AG09309 (cell line): ENCODE results near the gene EPS15.

Experiments used
- DNase-seq: peaks from one replicate; pipeline ENCODE4 v3.0.0-alpha.2; 2010; ENCODE audit warnings: low read depth
- H3K4me3 ChIP-seq: 2 replicates; pipeline ENCODE4 v1.5.1; 2011; ENCODE audit warnings: mild to moderate bottlenecking, low read depth, low read length, moderate library complexity; ENCODE audit not compliant: control insufficient read depth
- TF ChIP-seq, protein P1 (sequence below): IDR thresholded peaks from 2 replicates; pipeline ENCODE4 v1.5.1; 2011; ENCODE audit warnings: mild to moderate bottlenecking, low read depth, low read length, inconsistent platforms; ENCODE audit not compliant: insufficient read depth, control insufficient read depth; ENCODE audit errors: missing control alignments

EPS15 gene

DNA sequence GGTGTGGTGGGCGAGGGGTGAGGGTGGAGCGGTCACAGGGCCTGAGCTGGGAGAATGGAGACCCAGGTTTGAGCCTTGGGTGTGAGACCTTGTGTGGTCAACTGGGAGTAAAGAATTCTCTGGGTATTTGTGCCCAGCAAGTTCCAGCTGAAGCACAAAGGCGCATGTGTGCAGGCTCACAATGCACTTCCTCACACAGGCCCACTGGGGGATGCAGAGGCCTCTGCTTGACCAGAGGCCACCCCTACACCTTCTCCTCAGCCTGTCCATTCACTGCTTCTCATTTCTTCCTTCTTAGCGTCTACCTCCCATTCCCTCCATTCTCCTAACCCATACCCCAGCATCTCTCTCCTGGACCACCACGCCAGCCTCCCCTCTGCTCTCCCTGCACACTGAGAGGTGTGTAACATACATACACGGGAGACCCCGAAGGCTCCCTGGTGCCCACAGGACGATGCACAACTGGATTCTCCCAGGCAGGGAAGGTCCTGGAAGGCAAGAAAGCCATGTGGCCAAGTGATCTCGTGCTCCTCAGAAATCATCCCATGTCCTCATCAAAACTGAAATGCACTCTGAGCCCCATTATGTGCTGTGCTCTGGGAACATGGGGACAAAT, 176.4 kb downstream of the EPS15 start:
- no peak overlapping the region for H3K4me3 ChIP-seq
- TF ChIP-seq, protein P1, sequence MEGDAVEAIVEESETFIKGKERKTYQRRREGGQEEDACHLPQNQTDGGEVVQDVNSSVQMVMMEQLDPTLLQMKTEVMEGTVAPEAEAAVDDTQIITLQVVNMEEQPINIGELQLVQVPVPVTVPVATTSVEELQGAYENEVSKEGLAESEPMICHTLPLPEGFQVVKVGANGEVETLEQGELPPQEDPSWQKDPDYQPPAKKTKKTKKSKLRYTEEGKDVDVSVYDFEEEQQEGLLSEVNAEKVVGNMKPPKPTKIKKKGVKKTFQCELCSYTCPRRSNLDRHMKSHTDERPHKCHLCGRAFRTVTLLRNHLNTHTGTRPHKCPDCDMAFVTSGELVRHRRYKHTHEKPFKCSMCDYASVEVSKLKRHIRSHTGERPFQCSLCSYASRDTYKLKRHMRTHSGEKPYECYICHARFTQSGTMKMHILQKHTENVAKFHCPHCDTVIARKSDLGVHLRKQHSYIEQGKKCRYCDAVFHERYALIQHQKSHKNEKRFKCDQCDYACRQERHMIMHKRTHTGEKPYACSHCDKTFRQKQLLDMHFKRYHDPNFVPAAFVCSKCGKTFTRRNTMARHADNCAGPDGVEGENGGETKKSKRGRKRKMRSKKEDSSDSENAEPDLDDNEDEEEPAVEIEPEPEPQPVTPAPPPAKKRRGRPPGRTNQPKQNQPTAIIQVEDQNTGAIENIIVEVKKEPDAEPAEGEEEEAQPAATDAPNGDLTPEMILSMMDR = no peak

GRCh38 chr1:51341876-51342496, 177.1 kb downstream of the EPS15 start:
- no peak overlapping the region for H3K4me3 ChIP-seq
- DNase-seq = no peak
- TF ChIP-seq, protein P1 = no peak

More for the DNA sequence above, 176.4 kb downstream of the EPS15 start:
- DNase-seq = no peak

- TF ChIP-seq, protein P1 = no peak
- DNase-seq = no peak
- no peak overlapping the region for H3K4me3 ChIP-seq
Measured at GRCh38 chr1:51340380-51340779, 178.7 kb downstream of the EPS15 start.

DNA sequence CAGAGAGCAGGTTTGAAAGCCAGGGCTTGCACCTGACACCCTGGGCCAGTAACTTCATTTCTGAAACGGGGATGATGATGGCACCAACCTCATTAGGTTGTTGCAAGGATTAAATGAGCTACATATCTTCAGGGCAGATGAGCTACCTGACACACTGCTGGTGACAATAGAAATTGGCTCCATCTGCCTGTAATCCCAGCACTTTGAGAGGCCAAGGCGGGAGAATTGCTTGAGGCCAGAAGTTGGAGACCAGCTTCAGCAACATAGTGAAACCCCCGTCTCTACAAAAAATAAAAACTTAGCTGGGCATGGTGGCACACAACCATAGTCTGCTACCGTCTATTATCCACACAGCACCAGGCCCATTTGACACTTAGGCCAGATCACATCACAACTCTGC, 182.4 kb downstream of the EPS15 start:
- no peak for DNase-seq
- TF ChIP-seq, protein P1 = no peak
- H3K4me3 ChIP-seq = no peak overlapping the region

DNA sequence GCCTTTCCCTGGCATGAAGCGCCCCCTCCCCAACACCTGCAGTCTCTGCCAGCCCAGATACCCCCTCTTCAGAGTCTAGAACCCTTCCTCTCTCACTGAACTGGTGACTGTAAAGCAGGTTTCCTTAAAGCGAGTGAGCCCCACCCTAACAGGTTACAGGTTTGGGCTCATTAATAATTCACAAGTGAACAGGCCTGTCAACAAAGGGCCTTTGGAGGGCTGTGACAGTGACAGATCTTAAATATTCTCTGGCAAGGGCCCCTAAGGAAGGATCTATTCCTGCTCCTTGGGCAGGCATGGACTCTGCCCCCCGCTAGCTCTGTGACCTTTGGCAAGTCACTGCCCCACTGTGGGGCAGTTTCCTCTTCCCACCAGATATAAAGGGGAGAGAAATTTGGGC, 183.1 kb downstream of the EPS15 start:
- no peak overlapping the region for H3K4me3 ChIP-seq
- no peak for DNase-seq
- TF ChIP-seq, protein P1 = no peak

DNA sequence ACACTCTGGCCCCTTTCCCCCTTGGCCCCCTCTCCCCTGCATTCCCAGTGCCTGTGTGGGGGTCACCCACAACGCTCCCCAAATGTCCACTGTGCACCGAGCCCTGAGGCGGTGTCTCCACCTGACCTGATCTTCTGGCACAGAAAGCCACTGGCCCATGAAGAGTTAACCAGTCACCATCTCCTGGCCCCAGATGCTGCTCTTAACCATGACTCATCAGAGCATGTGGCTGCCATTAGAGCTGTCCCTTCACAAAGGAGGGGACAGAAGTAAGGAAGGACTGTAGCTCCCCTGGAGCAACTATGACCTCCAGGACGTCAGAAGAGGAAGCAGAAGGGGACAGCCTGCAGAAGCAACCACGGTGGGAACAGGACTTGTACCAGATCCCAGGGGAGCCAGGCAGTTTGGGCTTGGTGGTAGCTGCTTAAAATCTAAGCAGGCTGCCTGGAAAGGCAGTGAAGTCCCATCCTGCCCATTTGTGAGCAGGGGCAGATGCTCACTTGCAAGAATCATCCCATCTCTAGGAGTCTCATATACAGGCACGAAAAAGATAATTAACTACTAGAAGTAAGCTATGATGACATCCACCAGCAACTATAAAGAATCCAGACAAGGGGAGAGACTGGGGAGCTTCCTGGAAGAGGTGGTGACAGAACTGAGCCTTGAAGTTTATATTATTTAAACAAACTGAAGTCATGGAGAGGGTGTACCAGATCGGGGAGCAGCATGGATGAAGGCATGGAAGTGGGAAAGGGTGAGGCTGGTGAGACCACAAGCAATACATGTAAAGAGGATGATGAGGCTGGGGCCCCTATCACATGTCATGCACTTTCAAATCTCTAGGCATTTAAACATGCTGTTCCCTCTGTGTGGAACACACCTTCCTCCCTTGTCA, 187.6 kb downstream of the EPS15 start:
- TF ChIP-seq, protein P1 = no peak
- DNase-seq = no peak
- H3K4me3 ChIP-seq = no peak overlapping the region
